Activated T-helper 1 cell treated with anti-CD3 and anti-CD28 coated beads, Interleukin-12 subunit alpha, Interleukin-12 subunit beta, Interleukin-2, Interleukin-4 antibody, amounts not matched to agents 30 ng/mL and 10 ng/mL and 1 ng/mL, durations not matched to agents 14 hours and 24 hours and 36 hours (primary cell): ENCODE results near the gene TUBAL3. TPM values are rescaled to one million over a fixed set of nuclear protein-coding genes. Genes with fewer than 3 reads are reported as not detected.

ENCODE experiments used
- DNase-seq: peaks from one replicate; pipeline ENCODE4 v3.0.0; 2021; ENCODE audit warnings: low spot score
- H3K27ac Mint-ChIP-seq: one replicate; pipeline ENCODE4 v1.8.0; 2021; ENCODE audit warnings: mild to moderate bottlenecking, mixed read lengths
- H3K27me3 Mint-ChIP-seq: one replicate; pipeline ENCODE4 v1.8.0; 2022; ENCODE audit warnings: mild to moderate bottlenecking, moderate library complexity, mixed read lengths; ENCODE audit not compliant: insufficient read depth
- H3K36me3 Mint-ChIP-seq: one replicate; pipeline ENCODE4 v1.8.0; 2021; ENCODE audit warnings: low read depth, mixed read lengths
- H3K4me1 Mint-ChIP-seq: one replicate; pipeline ENCODE4 v1.8.0; 2021; ENCODE audit warnings: low read depth, mixed read lengths
- H3K4me3 Mint-ChIP-seq: one replicate; pipeline ENCODE4 v1.8.0; 2021; ENCODE audit warnings: mild to moderate bottlenecking, moderate library complexity, mixed read lengths
- H3K9me3 Mint-ChIP-seq: one replicate; pipeline ENCODE4 v1.8.0; 2021; ENCODE audit warnings: mixed read lengths
- intact Hi-C: fragments of 100-400 bp; cut with micrococcal nuclease; formaldehyde crosslinking; loops from one replicate; pipeline ENCODE4 v1.15.1; 2024
- total RNA-seq: library from RNA; stranded (reverse); gene quantifications from 2 replicates; pipeline ENCODE4 v1.2.3, GENCODE V29; 2022

TUBAL3 gene
- total RNA-seq, 1 donor from 2014 or later, result not detected

- DNase-seq, result no peak
- no peaks in the 10 kb centered on the region for H3K9me3 Mint-ChIP-seq
- no peak overlapping the region for H3K4me3 Mint-ChIP-seq
- H3K27me3 Mint-ChIP-seq, result no peaks in the 10 kb centered on the region
- intact Hi-C loops, result no loop called here
- no peak overlapping the region for H3K27ac Mint-ChIP-seq
- no peaks in the 10 kb centered on the region for H3K4me1 Mint-ChIP-seq
- H3K36me3 Mint-ChIP-seq, result no peaks in the 10 kb centered on the region
Measured at GRCh38 chr10:5343561-5343960, 61.1 kb downstream of the TUBAL3 start.

Other genes with a start within 250 kb of the TUBAL3 start
- gene AKR1C8, start 219.7 kb downstream of the TUBAL3 start, total RNA-seq, result 0.22 and 0.34 TPM in 2 replicates
- gene AKR1C4, start 208.0 kb downstream of the TUBAL3 start, total RNA-seq, result not detected in 2 replicates
- gene UCN3, start 39.9 kb downstream of the TUBAL3 start, total RNA-seq, result not detected in 2 replicates
- gene NET1, start 7.7 kb upstream of the TUBAL3 start, total RNA-seq, result 37.2 and 40.3 TPM in 2 replicates
- not detected in 2 replicates for gene CALML5, start 94.7 kb upstream of the TUBAL3 start, total RNA-seq
- not detected in 2 replicates for gene CALML3, start 120.1 kb upstream of the TUBAL3 start, total RNA-seq